Right ventricle myocardium inferior (tissue), 1 donor: Measurements from ENCODE around the gene BCL11A. TPM values are rescaled to one million over a fixed set of nuclear protein-coding genes. Genes with fewer than 3 reads are reported as not detected.
A peak's percentile ranks its signal among the peaks of the same experiment; 100 is the strongest.

ENCODE experiments used
- ATAC-seq: fragments of 200-7000 bp; cut with Tn5 transposase; one replicate; pipeline ENCODE4 v1.9.1; 2020; ENCODE audit warnings: mild to moderate bottlenecking, moderate library complexity
- DNase-seq: peaks from one replicate; pipeline ENCODE4 v3.0.0; 2021; ENCODE audit errors: missing footprints
- intact Hi-C: fragments of 100-400 bp; cut with DNase I; formaldehyde crosslinking; loops from one replicate; pipeline ENCODE4 v1.11.0; 2022
- total RNA-seq: library from RNA; stranded (reverse); fragmentation: NEBNext Ultra II Directional; extraction: Animal tissue kit (Norgen Biotek cat#: 25700); gene quantifications from one replicate; pipeline ENCODE4 v1.2.1, GENCODE V29; 2021
- donor health status: DM: no; HTN: yes; CAD: no; lungs with severe emphysema.

BCL11A gene
- total RNA-seq, 1 donor from 2014 or later: 37.5 TPM

- DNase-seq (peak; percentile 83), ATAC-seq (peak; percentile 84)
- intact Hi-C loops: loop anchor here (1.0 to 10.0 kb wide), 6 partner anchors 216 to 1246 kb away; no protein-coding TSS in a partner anchor
These were observed 3.1 kb downstream of the BCL11A start for GRCh38 chr2:60550178-60550983.

- ATAC-seq: peak; percentile 1
- intact Hi-C loops: loop anchor here (1.0 to 10.0 kb wide), 7 partner anchors 216 to 1245 kb away; no protein-coding TSS in a partner anchor
- no peak for DNase-seq
These were observed 3.6 kb downstream of the BCL11A start for GRCh38 chr2:60549928-60550177.

- DNase-seq (peak; percentile 77), ATAC-seq (no peak)
- intact Hi-C loops: loop anchor here (5.0 kb wide), 1 partner anchor 442 kb away; no protein-coding TSS in a partner anchor
These were observed 4.1 kb downstream of the BCL11A start for GRCh38 chr2:60549238-60549927.

GRCh38 chr2:60548845-60549237, 4.6 kb downstream of the BCL11A start:
- no peak for DNase-seq
- no peak for ATAC-seq
- intact Hi-C loops: loop anchor here (1.0 to 5.0 kb wide), 2 partner anchors 45 to 442 kb away; no protein-coding TSS in a partner anchor

- DNase-seq (no peak), ATAC-seq (no peak)
- intact Hi-C loops: loop anchor here (1.0 to 5.0 kb wide), 2 partner anchors 44 to 441 kb away; no protein-coding TSS in a partner anchor
These were observed 5.1 kb downstream of the BCL11A start for GRCh38 chr2:60548311-60548710.

GRCh38 chr2:60547841-60548240, 5.6 kb downstream of the BCL11A start:
- DNase-seq (no peak), ATAC-seq (no peak)
- intact Hi-C loops: loop anchor here (1.0 to 5.0 kb wide), 2 partner anchors 44 to 441 kb away; no protein-coding TSS in a partner anchor

- ATAC-seq (no peak), DNase-seq (no peak)
- intact Hi-C loops: loop anchor here (5.0 kb wide), 1 partner anchor 440 kb away; no protein-coding TSS in a partner anchor
These were observed 6.6 kb downstream of the BCL11A start for GRCh38 chr2:60546756-60547420.

DNA sequence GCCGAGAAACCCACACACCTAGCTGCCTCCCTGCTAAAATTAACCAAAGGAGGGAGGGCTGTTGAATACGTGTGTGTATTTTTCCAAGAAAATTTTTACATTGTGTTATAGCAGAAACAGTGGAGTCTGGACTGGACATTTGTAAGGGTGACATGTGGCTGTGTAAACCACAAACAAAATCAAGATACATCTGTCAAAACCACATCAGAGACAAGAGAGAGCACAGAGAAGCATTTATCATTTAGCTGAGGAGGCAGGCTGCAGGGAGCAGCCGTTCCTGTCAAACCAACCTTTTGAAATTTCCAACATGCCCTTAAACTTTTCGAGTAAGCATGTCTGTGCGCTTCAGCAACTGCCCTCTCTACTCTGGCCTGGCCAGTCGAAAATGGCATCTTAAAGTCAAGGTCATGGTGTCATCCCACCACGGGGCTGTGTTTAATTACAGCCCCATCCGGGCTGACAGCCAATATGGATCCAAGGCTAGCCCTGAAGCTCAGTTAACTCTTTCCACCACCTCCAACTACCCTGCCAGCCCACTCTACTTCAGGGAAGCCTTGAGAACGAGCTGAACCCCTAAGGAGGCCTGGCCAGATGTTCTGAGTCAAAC, 8.4 kb downstream of the BCL11A start:
- ATAC-seq (no peak), DNase-seq (no peak)
- intact Hi-C loops: loop anchor here (2.0 to 5.0 kb wide), 2 partner anchors 106 to 438 kb away; no protein-coding TSS in a partner anchor

DNA sequence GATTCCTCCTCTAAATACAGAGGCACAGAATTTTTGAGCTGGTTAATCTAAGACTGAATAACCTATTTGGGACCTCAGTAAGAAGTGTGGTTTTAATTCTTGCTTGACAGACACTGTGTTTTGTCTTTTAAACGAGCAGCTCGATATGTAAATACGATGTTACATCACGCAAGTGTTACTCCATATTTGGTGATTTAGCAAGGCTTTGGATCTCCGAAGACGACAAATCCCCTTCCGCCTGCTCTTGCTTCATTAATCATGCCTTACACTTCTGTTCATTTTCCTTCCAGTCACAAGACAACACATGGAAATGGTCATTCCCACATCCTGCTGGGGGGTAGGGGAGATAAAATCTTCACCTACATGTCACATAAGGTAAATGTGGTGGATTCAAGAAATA, 9.4 kb downstream of the BCL11A start:
- intact Hi-C loops: loop anchor here (2.0 kb wide), 1 partner anchor 105 kb away; no protein-coding TSS in a partner anchor
- no peak for ATAC-seq
- no peak for DNase-seq

- DNase-seq: no peak
- intact Hi-C loops: no loop called here
- ATAC-seq: no peak
These were observed 12.3 kb downstream of the BCL11A start for GRCh38 chr2:60541056-60541651.

- DNase-seq: no peak
- intact Hi-C loops: no loop called here
- no peak for ATAC-seq
These were observed 13.4 kb downstream of the BCL11A start for GRCh38 chr2:60540074-60540473.

DNA sequence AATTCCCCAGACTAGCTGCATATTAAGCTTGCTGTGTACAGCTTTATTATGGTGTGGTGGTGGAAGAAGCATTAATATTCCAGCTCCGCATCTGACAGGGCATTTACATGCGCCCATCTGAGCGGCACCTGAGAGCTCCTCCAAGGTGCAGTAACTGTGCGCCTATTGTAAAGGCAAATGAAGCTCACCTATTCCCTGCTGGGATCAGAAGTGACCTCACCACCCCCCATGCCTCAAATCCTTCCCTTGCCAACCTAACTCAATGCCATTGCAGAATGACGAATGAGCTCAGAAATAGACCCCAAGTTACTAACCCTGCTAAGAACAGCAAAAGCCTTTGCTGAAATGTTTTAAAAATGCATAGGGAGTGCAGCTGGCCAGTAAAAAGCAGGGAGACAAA, 14.3 kb downstream of the BCL11A start:
- ATAC-seq: no peak
- intact Hi-C loops: no loop called here
- no peak for DNase-seq

- ATAC-seq: no peak
These were observed 15.4 kb downstream of the BCL11A start for GRCh38 chr2:60538101-60538500.

GRCh38 chr2:60536746-60537145, 16.7 kb downstream of the BCL11A start:
- intact Hi-C loops: no loop called here
- ATAC-seq (peak; percentile 89), DNase-seq (no peak)

More at GRCh38 chr2:60538101-60538500, 15.4 kb downstream of the BCL11A start:
- intact Hi-C loops: no loop called here
- no peak for DNase-seq

DNA sequence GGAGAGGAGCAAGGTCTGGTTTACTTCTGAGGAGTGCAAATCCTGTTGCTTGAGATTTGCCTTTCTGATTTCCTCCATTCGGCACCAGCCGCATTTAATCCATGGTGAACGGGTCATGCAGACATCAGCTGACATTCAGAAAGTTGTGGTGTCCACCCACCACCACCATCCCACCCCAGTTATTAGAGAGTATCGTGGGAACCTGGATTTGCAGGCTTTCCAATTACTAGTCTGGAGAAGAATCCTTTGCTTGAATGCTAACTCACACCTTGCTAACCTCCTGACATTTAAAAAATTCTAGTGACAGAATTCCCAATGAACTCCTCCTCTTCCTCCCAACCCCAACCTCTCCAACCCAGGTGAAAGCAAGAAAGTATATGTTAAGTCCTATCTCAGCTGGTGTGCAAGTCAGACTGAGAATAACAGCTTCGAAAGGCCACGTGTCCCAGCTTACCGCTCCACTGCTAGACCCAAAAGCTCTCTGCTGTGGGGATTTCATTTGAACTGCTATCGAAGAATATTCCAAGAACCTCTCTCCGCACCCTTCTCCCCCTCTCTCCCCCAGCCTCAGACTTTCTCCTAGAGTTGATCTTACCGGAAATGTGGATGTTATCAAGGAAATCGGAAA, 17.7 kb downstream of the BCL11A start:
- DNase-seq (no peak), ATAC-seq (no peak)
- intact Hi-C loops: no loop called here

DNA sequence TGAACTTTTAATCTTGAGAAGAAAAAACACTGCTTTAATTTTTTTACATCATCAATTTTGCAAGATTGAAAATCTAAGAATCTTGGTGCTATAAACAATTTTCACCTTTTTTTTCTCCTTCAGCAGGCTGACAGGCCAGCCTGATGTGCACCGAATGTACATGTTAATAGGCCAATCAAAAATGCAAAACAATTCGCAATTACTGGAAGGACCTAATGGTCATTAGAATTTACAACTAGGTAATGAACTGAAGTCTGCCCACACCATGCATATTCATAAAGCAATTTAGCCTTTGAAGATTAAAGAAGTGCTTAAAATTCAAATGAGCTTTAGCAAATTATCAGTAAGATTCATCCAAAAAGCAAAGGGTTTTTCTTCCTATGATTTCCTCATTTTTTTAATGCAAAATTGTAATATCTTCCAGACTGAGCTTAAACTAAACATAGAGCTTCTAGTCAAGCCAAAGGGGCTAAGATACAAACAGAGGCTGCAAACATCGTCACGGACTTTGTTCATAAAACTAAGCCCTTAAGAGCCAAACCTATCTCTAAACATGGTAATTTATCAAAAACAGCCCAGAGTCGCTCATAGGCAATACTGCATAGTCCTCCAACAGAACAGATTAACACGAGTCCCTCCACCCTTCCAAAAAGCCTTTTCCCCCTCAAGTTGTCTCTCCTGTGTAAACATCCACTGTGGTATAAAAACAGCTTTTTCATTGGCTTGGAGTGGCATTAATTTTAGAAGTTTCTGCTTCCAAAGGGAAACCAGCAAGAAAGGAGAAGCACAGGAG, 18.4 kb downstream of the BCL11A start:
- intact Hi-C loops: loop anchor here (5.0 kb wide), 1 partner anchor 53 kb away; no protein-coding TSS in a partner anchor

GRCh38 chr2:60534052-60534685, 19.3 kb downstream of the BCL11A start:
- intact Hi-C loops: loop anchor here (5.0 kb wide), 1 partner anchor 52 kb away; no protein-coding TSS in a partner anchor
- ATAC-seq: no peak

More for the DNA sequence above, 18.4 kb downstream of the BCL11A start:
- DNase-seq (no peak), ATAC-seq (no peak)

More at GRCh38 chr2:60534052-60534685, 19.3 kb downstream of the BCL11A start:
- no peak for DNase-seq
